K562 (cell line): ENCODE measurements around the gene MRTFB. TPM values are rescaled to one million over a fixed set of nuclear protein-coding genes. Genes with fewer than 3 reads are reported as not detected.

Source experiments
- ATAC-seq: fragments of 200-7000 bp; cut with Tn5 transposase; 3 replicates; pipeline ENCODE4 v1.9.1; 2020; ENCODE audit warnings: moderate library complexity
- BruUV-seq: library from RNA; stranded (reverse); fragments of 400-500 nt; replicated peaks from 2 replicates; lab custom pipeline; 2021; lab: Mats Ljungman, UMichigan
- CTCF ChIA-PET: fragments of 300-600 bp; formaldehyde crosslinking; extraction: SDS; loops from one replicate; lab custom pipeline; 2021; ENCODE audit warnings: low intra/inter-chr PET ratio; lab: Yijun Ruan, JAX
- POLR2A ChIA-PET: fragments of 300-600, 350-650 bp; sonication (Branson Sonifier 250); formaldehyde crosslinking; extraction: SDS; loops from one replicate; lab custom pipeline; 2021; ENCODE audit warnings: antibody characterized with exemption, inconsistent platforms; lab: Yijun Ruan, JAX
- DNase-seq, 4 experiments: peaks; one replicate each; pipeline versions ENCODE4 v3.0.0 to v3.0.0-alpha.2; 2011 to 2018; ENCODE audit warnings: low spot score in 3 of 4, mixed read lengths in 3 of 4; ENCODE audit errors: extremely low read depth in 1 of 4
- FAIRE-seq: peaks from 2 replicates; lab custom pipeline; 2011; peaks lifted over from hg19 to GRCh38; lab: Jason Lieb, UNC
- H2AFZ ChIP-seq: 2 replicates; pipeline ENCODE4 v1.6.0; 2011; ENCODE audit warnings: low read depth, low read length, control low read depth, inconsistent platforms
- H3K27ac ChIP-seq: fragments of 200-600 bp; 3 replicates; pipeline ENCODE4 v1.8.0; 2011; ENCODE audit warnings: low read depth, mild to moderate bottlenecking, control low read depth, inconsistent platforms, low read length, moderate library complexity, mixed read lengths; ENCODE audit errors: extremely low read depth
- H3K27me3 ChIP-seq, 2 experiments: fragments of 300-600 bp in 1 of 2; 2 replicates in 1 of 2; 3 replicates in 1 of 2; pipeline versions ENCODE4 v1.6.0 to v1.8.0; 2011; ENCODE audit warnings: inconsistent platforms in 2 of 2, low read length in 2 of 2, mild to moderate bottlenecking in 1 of 2, mixed read lengths in 1 of 2, moderate library complexity in 1 of 2; ENCODE audit not compliant: control insufficient read depth in 2 of 2, insufficient read depth in 2 of 2
- H3K36me3 ChIP-seq: fragments of 300-600 bp; 3 replicates; pipeline ENCODE4 v1.8.0; 2011; ENCODE audit warnings: mild to moderate bottlenecking, low read length, inconsistent platforms; ENCODE audit not compliant: control insufficient read depth, insufficient read depth
- H3K4me1 ChIP-seq, 2 experiments: fragments of 200-600 bp in 1 of 2; replicated peaks in 1 of 2; 2 replicates in 1 of 2; 3 replicates in 1 of 2; pipeline versions ENCODE4 v1.5.1 to v1.8.0; 2011; ENCODE audit warnings: inconsistent platforms in 2 of 2, low read length in 2 of 2, mild to moderate bottlenecking in 1 of 2, mixed read lengths in 1 of 2, moderate library complexity in 1 of 2; ENCODE audit not compliant: control insufficient read depth in 2 of 2, insufficient read depth in 2 of 2
- H3K4me2 ChIP-seq: 2 replicates; pipeline ENCODE4 v1.6.1; 2011; ENCODE audit warnings: low read length, control low read depth, inconsistent platforms, mixed read lengths; ENCODE audit not compliant: insufficient read depth
- H3K4me3 ChIP-seq: fragments of 200-600 bp; sonication (generic), shearing (Covaris generic); 2 replicates; pipeline ENCODE4 v1.5.1; 2016; ENCODE audit warnings: control low read depth, inconsistent platforms
- H3K79me2 ChIP-seq: fragments of 200-600 bp; 3 replicates; pipeline ENCODE4 v1.8.0; 2011; ENCODE audit warnings: low read length, inconsistent platforms; ENCODE audit not compliant: control insufficient read depth, insufficient read depth
- H3K9ac ChIP-seq, 2 experiments: 2 replicates each; pipeline versions ENCODE4 v1.6.0 to v1.6.1; 2011; ENCODE audit warnings: low read depth in 2 of 2, low read length in 2 of 2, control low read depth in 1 of 2, inconsistent platforms in 1 of 2, mild to moderate bottlenecking in 1 of 2, mixed read lengths in 1 of 2; ENCODE audit not compliant: insufficient read depth in 1 of 2
- H3K9me1 ChIP-seq: one replicate; pipeline ENCODE4 v1.6.0; 2011; ENCODE audit warnings: inconsistent platforms, mild to moderate bottlenecking, low read length, moderate library complexity; ENCODE audit not compliant: control insufficient read depth, insufficient read depth
- H3K9me3 ChIP-seq: replicated peaks from 2 replicates; pipeline ENCODE4 v1.5.1; 2011; ENCODE audit warnings: low read depth, low read length, inconsistent platforms; ENCODE audit not compliant: control insufficient read depth, insufficient read depth
- H4K20me1 ChIP-seq: replicated peaks from 2 replicates; pipeline ENCODE4 v1.6.1; 2011; ENCODE audit warnings: low read length, inconsistent platforms, mixed read lengths; ENCODE audit not compliant: control insufficient read depth, insufficient read depth
- CHD7 ChIP-seq: fragments of 200-600 bp; sonication (generic); IDR thresholded peaks from one replicate; pipeline ENCODE4 v1.6.1; 2012; ENCODE audit warnings: mild to moderate bottlenecking, low read depth, low read length, inconsistent platforms
- HMBOX1 ChIP-seq: sonication (generic); IDR thresholded peaks from 2 replicates; pipeline ENCODE4 v1.6.1; 2016
- SPI1 ChIP-seq: IDR thresholded peaks from 2 replicates; pipeline ENCODE4 v1.6.1; 2011; ENCODE audit warnings: low read depth, low read length, control low read depth, borderline replicate concordance
- WGBS: fragments of 100-300 bp; shearing (Covaris generic); methylation state at CpG from one replicate; pipeline ENCODE4 v1.1.6; 2016; ENCODE audit warnings: low coverage, mixed read lengths; ENCODE audit not compliant: insufficient coverage; ENCODE audit errors: missing lambda C conversion rate; 5-methylcytosine and 5-hydroxymethylcytosine counted together
- in situ Hi-C: fragments of 300-500 bp; cut with MboI; formaldehyde crosslinking; loops from 4 replicates; pipeline ENCODE4 v1.15.0; 2018; ENCODE audit warnings: inconsistent platforms, mixed read lengths
- intact Hi-C: fragments of 100-400 bp; cut with micrococcal nuclease; formaldehyde crosslinking; loops from 2 replicates; pipeline ENCODE4 v1.14.2; 2022
- polyA plus RNA-seq, 8 experiments: library from polyadenylated mRNA; depleted of rRNA in 4 of 8; stranded (reverse) in 5 of 8; unstranded in 3 of 8; fragments of >200 nt; fragmentation: Nextera tagmentation in 2 of 8; fragmentation: Illumina TruSeq in 1 of 8; extraction: Ambion mirVana in 2 of 8; extraction: Trizol in 1 of 8; gene quantifications; 2 replicates each; pipeline versions ENCODE4 v1.2.1 to v1.2.3, GENCODE V29; 2011 to 2014; ENCODE audit warnings: inconsistent platforms in 1 of 8, missing spikeins in 1 of 8
- total RNA-seq, 7 experiments: library from RNA; depleted of rRNA in 6 of 7; stranded (reverse); fragments of >200 nt in 6 of 7; fragmentation: Illumina TruSeq in 2 of 7; extraction: Trizol in 2 of 7; gene quantifications; 2 replicates each; pipeline versions ENCODE4 v1.2.1 to v1.2.3, GENCODE V29; 2011 to 2021; ENCODE audit warnings: low replicate concordance in 1 of 7

MRTFB gene
- total and polyA plus RNA-seq, 9 of the 15 experiments (the other 6 are each of a cell fraction or from before 2014, with no cell fraction given), result 2.2 to 12.7 (median 7.0) TPM

DNA sequence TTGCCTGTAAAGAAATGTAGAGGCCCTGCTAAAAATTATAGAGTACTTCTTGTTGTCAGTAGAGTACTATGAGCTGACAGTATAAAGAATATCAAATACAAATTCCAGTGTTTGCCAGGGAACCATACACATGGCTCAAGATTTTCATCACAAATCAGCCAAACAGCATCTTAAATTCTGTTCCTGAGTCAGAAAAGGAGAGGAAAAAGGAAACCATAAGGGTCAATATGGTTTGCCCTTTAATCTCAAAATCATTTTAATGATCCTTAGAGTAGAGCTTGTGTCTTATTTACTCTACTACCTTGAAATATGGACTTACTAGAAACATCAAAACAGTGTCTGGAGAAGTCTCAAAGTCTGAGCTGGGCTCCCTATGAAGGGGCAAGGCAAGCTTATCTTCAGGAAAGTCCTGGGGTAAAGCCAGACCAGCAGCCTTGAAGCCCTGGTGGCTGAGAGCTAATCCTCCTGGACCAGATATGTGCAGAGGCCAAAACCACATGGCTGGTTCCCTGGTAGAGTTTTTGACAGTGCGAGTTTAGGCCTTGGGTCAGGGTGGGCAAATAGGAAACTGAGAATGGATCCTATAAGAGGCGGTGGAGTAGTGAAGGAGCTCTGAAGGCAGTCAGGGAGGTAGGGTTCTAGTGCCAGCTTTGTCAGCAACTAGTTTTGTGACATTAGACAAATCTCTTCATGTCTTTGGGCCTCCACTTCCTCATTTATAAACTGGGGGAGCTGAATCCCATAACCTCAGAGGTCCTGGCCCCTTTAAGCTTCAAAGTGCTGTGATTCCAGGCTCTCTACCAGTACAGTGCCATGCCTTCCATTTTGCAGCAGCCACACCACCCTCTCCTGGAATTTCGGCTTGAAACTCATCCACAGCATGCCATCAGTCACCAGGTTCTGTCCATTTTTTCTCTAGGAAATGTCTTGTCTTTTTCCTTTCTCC, 38.9 kb downstream of the MRTFB start:
- in situ Hi-C loops, result no loop called here
- Histone ChIP-seq H3K4me3 (no peak overlapping the region), H2AFZ (no peak overlapping the region), H3K4me2 (no peak overlapping the region), H3K27ac (no peak overlapping the region), H3K9ac (no peak overlapping the region), H4K20me1 (peaks cover 21% of the 10 kb centered on the region; the same call in 1 of the 2 replicates), H3K9me3 (no peaks in the 10 kb centered on the region), H3K79me2 (no peaks in the 10 kb centered on the region; the same call in 2 of the 3 replicates)
- peak; percentile 67 for ATAC-seq
- ChIA-PET CTCF (no interaction called here), POLR2A (interaction anchor here (0.6 to 1.7 kb wide), 3 partner anchors 9 to 1330 kb away, joined by 3 to 5 read pairs (median 4); no protein-coding TSS in a partner anchor)
- intact Hi-C loops, result no loop called here
- BruUV-seq, result no TSS peak
- TF ChIP-seq CHD7 (no peak), HMBOX1 (peak; percentile 45; the same call in 1 of the 2 replicates), SPI1 (peak; percentile 93)
- TF ChIP-seq, all 486 proteins: peak for 2
- no peaks in the 10 kb centered on the region for H3K36me3 ChIP-seq
- no peak for FAIRE-seq
- DNase-seq, result peak in 2 of 4 experiments; percentile 20 to 33
- no peaks in the 10 kb centered on the region for H3K27me3 ChIP-seq
- H3K4me1 ChIP-seq, result peaks cover 0 to 3% of the 10 kb centered on the region in 2 experiments; a peak in 1 of 5 replicates
- 44% methylated on average over 3 of the region's 3 CpGs for WGBS
- H3K9me1 ChIP-seq, result no peaks in the 10 kb centered on the region
